Measurements from ENCODE around the gene TTLL5.
A peak's percentile ranks its signal among the peaks of the same experiment; 100 is the strongest.

TTLL5 gene

GRCh38 chr14:75702616-75703261 lies 41.7 kb downstream of the TTLL5 start:
- DNase-seq (ENCODE audit: low read depth) = no peak

- DNase-seq (ENCODE audit: low read depth) = no peak
Measured at GRCh38 chr14:75703467-75703866, 42.4 kb downstream of the TTLL5 start.

GRCh38 chr14:75705014-75705413 lies 44.0 kb downstream of the TTLL5 start:
- DNase-seq (ENCODE audit: low read depth) = no peak

- peak; percentile 21 for DNase-seq (ENCODE audit: low read depth)
Measured at GRCh38 chr14:75709207-75709812, 48.3 kb downstream of the TTLL5 start.

- no peak for DNase-seq (ENCODE audit: low read depth)
Measured at GRCh38 chr14:75711105-75711795, 50.2 kb downstream of the TTLL5 start.

GRCh38 chr14:75711796-75712211 lies 50.8 kb downstream of the TTLL5 start:
- DNase-seq (ENCODE audit: low read depth) = no peak

GRCh38 chr14:75714991-75715390 lies 53.9 kb downstream of the TTLL5 start:
- no peak for DNase-seq (ENCODE audit: low read depth)

GRCh38 chr14:75715926-75716780 lies 55.1 kb downstream of the TTLL5 start:
- no peak for DNase-seq (ENCODE audit: low read depth)

- DNase-seq (ENCODE audit: low read depth) = no peak
Measured at GRCh38 chr14:75717729-75718128, 56.7 kb downstream of the TTLL5 start.

- DNase-seq (ENCODE audit: low read depth) = no peak
Measured at GRCh38 chr14:75718199-75718598, 57.2 kb downstream of the TTLL5 start.

GRCh38 chr14:75720116-75720515 lies 59.1 kb downstream of the TTLL5 start:
- DNase-seq (ENCODE audit: low read depth) = no peak

GRCh38 chr14:75720842-75721498 lies 59.9 kb downstream of the TTLL5 start:
- no peak for DNase-seq (ENCODE audit: low read depth)

GRCh38 chr14:75723716-75724115 lies 62.7 kb downstream of the TTLL5 start:
- no peak for DNase-seq (ENCODE audit: low read depth)

- DNase-seq (ENCODE audit: low read depth) = no peak
Measured at GRCh38 chr14:75724414-75725204, 63.6 kb downstream of the TTLL5 start.

GRCh38 chr14:75725481-75725880 lies 64.4 kb downstream of the TTLL5 start:
- no peak for DNase-seq (ENCODE audit: low read depth)

- DNase-seq (ENCODE audit: low read depth) = no peak
Measured at GRCh38 chr14:75726321-75726720, 65.3 kb downstream of the TTLL5 start.

- DNase-seq (ENCODE audit: low read depth) = no peak
Measured at GRCh38 chr14:75727124-75727523, 66.1 kb downstream of the TTLL5 start.

- no peak for DNase-seq (ENCODE audit: low read depth)
Measured at GRCh38 chr14:75732888-75733287, 71.8 kb downstream of the TTLL5 start.

GRCh38 chr14:75734854-75735253 lies 73.8 kb downstream of the TTLL5 start:
- DNase-seq (ENCODE audit: low read depth) = no peak

- DNase-seq (ENCODE audit: low read depth) = no peak
Measured at GRCh38 chr14:75736845-75737485, 75.9 kb downstream of the TTLL5 start.

- DNase-seq (ENCODE audit: low read depth) = no peak
Measured at GRCh38 chr14:75738192-75738591, 77.1 kb downstream of the TTLL5 start.
